IMR-90 (cell line): ENCODE results near the gene ZNF813. TPM values are rescaled to one million over a fixed set of nuclear protein-coding genes. Genes with fewer than 3 reads are reported as not detected.

Source experiments
- ATAC-seq: fragments of 200-7000 bp; cut with Tn5 transposase; 2 replicates; pipeline ENCODE4 v1.9.1; 2020; ENCODE audit warnings: low read depth, mild to moderate bottlenecking, moderate library complexity
- BruUV-seq: library from RNA; stranded (reverse); fragments of 400-500 nt; replicated peaks from 2 replicates; lab custom pipeline; 2021; lab: Mats Ljungman, UMichigan
- CTCF ChIA-PET: fragments of 300-600 bp; formaldehyde crosslinking; extraction: SDS; loops from one replicate; lab custom pipeline; 2021; ENCODE audit warnings: antibody characterized with exemption; lab: Yijun Ruan, JAX
- POLR2A ChIA-PET: fragments of 300-600 bp; sonication (Branson Sonifier 250); formaldehyde crosslinking; loops from one replicate; lab custom pipeline; 2022; ENCODE audit warnings: antibody characterized with exemption; ENCODE audit not compliant: unreplicated experiment; lab: Charles Lee
- DNase-seq: peaks from one replicate; pipeline ENCODE4 v3.0.0; 2013
- H2AFZ ChIP-seq: replicated peaks from 2 replicates; pipeline ENCODE3; 2013; ENCODE audit warnings: low read length, mild to moderate bottlenecking; ENCODE audit not compliant: poor library complexity
- H2AK5ac ChIP-seq: 2 replicates; pipeline ENCODE4 v1.6.1; 2013; ENCODE audit warnings: low read depth, low read length, inconsistent platforms
- H2AK9ac ChIP-seq: replicated peaks from 2 replicates; pipeline ENCODE3; 2013; ENCODE audit warnings: mild to moderate bottlenecking, low read depth, low read length, moderate library complexity; ENCODE audit not compliant: poor library complexity
- H2BK120ac ChIP-seq: 2 replicates; pipeline ENCODE4 v1.6.1; 2013; ENCODE audit warnings: low read depth, low read length, inconsistent platforms
- H2BK15ac ChIP-seq: 3 replicates; pipeline ENCODE4 v1.6.1; 2013; ENCODE audit warnings: low read depth, low read length, inconsistent platforms
- H2BK20ac ChIP-seq: 2 replicates; pipeline ENCODE4 v1.6.1; 2013; ENCODE audit warnings: low read depth, mild to moderate bottlenecking, inconsistent platforms, low read length, moderate library complexity
- H2BK5ac ChIP-seq: 2 replicates; pipeline ENCODE4 v1.6.1; 2013; ENCODE audit warnings: mild to moderate bottlenecking, low read depth, low read length, inconsistent platforms; ENCODE audit not compliant: poor library complexity, severe bottlenecking
- H3K14ac ChIP-seq: replicated peaks from 2 replicates; pipeline ENCODE4 v1.6.1; 2013; ENCODE audit warnings: low read depth, low read length, inconsistent platforms
- H3K18ac ChIP-seq: 2 replicates; pipeline ENCODE4 v1.6.1; 2013; ENCODE audit warnings: low read depth, low read length, control low read depth
- H3K23ac ChIP-seq: 2 replicates; pipeline ENCODE4 v1.6.1; 2013; ENCODE audit warnings: low read depth, low read length, inconsistent platforms
- H3K27ac ChIP-seq: 2 replicates; pipeline ENCODE4 v1.5.1; 2013; ENCODE audit warnings: mild to moderate bottlenecking, control low read depth, low read length; ENCODE audit not compliant: insufficient read depth
- H3K27me3 ChIP-seq: 2 replicates; pipeline ENCODE4 v1.6.1; 2013; ENCODE audit warnings: low read length; ENCODE audit not compliant: control insufficient read depth, insufficient read depth
- H3K36me3 ChIP-seq: 2 replicates; pipeline ENCODE4 v1.6.1; 2013; ENCODE audit warnings: low read length, mixed read lengths; ENCODE audit not compliant: control insufficient read depth, insufficient read depth
- H3K4ac ChIP-seq: 2 replicates; pipeline ENCODE4 v1.6.1; 2013; ENCODE audit warnings: low read depth, low read length, inconsistent platforms
- H3K4me1 ChIP-seq: 2 replicates; pipeline ENCODE4 v1.6.1; 2013; ENCODE audit warnings: low read length, mixed read lengths; ENCODE audit not compliant: control insufficient read depth, insufficient read depth
- H3K4me2 ChIP-seq: 2 replicates; pipeline ENCODE4 v1.6.1; 2013; ENCODE audit warnings: low read depth, mild to moderate bottlenecking, control low read depth, low read length, moderate library complexity
- H3K4me3 ChIP-seq: 2 replicates; pipeline ENCODE4 v1.5.1; 2013; ENCODE audit warnings: low read depth, mild to moderate bottlenecking, control low read depth, low read length, moderate library complexity; ENCODE audit not compliant: insufficient read depth
- H3K56ac ChIP-seq: 2 replicates; pipeline ENCODE4 v1.6.1; 2013; ENCODE audit warnings: low read length, inconsistent platforms; ENCODE audit not compliant: insufficient read depth; ENCODE audit errors: extremely low read depth
- H3K79me1 ChIP-seq, 2 experiments: 2 replicates each; pipeline ENCODE4 v1.6.1; 2013; ENCODE audit warnings: low read length in 2 of 2, inconsistent platforms in 1 of 2, low read depth in 1 of 2
- H3K9ac ChIP-seq: 2 replicates; pipeline ENCODE4 v1.6.1; 2013; ENCODE audit warnings: low read depth, low read length, control low read depth
- H3K9me1 ChIP-seq: 2 replicates; pipeline ENCODE4 v1.6.1; 2013; ENCODE audit warnings: low read length, inconsistent platforms; ENCODE audit not compliant: insufficient read depth
- H3K9me3 ChIP-seq: 2 replicates; pipeline ENCODE4 v1.6.1; 2013; ENCODE audit warnings: low read length; ENCODE audit not compliant: control insufficient read depth, insufficient read depth
- H4K20me1 ChIP-seq: 2 replicates; pipeline ENCODE4 v1.6.1; 2013; ENCODE audit warnings: low read length, inconsistent platforms; ENCODE audit not compliant: insufficient read depth
- H4K5ac ChIP-seq: 2 replicates; pipeline ENCODE4 v1.6.1; 2013; ENCODE audit warnings: mild to moderate bottlenecking, low read depth, low read length, control low read depth
- H4K8ac ChIP-seq, 2 experiments: 2 replicates each; pipeline ENCODE4 v1.6.1; 2013; ENCODE audit warnings: low read depth in 2 of 2, low read length in 2 of 2, control low read depth in 1 of 2, inconsistent platforms in 1 of 2
- H4K91ac ChIP-seq: 2 replicates; pipeline ENCODE4 v1.6.1; 2013; ENCODE audit warnings: low read depth, low read length, inconsistent platforms; ENCODE audit not compliant: insufficient read depth
- CEBPB ChIP-seq: IDR thresholded peaks from 2 replicates; pipeline ENCODE4 v1.6.1; 2012; ENCODE audit warnings: low read depth, low read length, improper control_type of control experiment
- CHD1 ChIP-seq: IDR thresholded peaks from 2 replicates; pipeline ENCODE4 v1.6.1; 2012; ENCODE audit warnings: low read depth, low read length, improper control_type of control experiment
- CTCF ChIP-seq: conservative IDR thresholded peaks from 2 replicates; pipeline ENCODE4 v1.5.1; 2012; ENCODE audit warnings: mild to moderate bottlenecking, low read depth, low read length, improper control_type of control experiment
- MAZ ChIP-seq: IDR thresholded peaks from 2 replicates; pipeline ENCODE4 v1.6.1; 2012; ENCODE audit warnings: low read depth, mild to moderate bottlenecking, low read length, improper control_type of control experiment, moderate library complexity, borderline replicate concordance
- MXI1 ChIP-seq: IDR thresholded peaks from 2 replicates; pipeline ENCODE4 v1.6.1; 2012; ENCODE audit warnings: low read depth, mild to moderate bottlenecking, low read length, moderate library complexity, borderline replicate concordance
- RAD21 ChIP-seq: IDR thresholded peaks from 2 replicates; pipeline ENCODE4 v1.6.1; 2012; ENCODE audit warnings: low read length, improper control_type of control experiment
- RFX5 ChIP-seq: IDR thresholded peaks from 2 replicates; pipeline ENCODE4 v1.8.0; 2012; ENCODE audit warnings: low read depth, mild to moderate bottlenecking, low read length, moderate library complexity
- SMC3 ChIP-seq: fragments of 150-350 bp; IDR thresholded peaks from 2 replicates; pipeline ENCODE4 v1.6.1; 2016; ENCODE audit warnings: low read depth, mild to moderate bottlenecking, antibody characterized with exemption, low read length, moderate library complexity
- WGBS, 2 experiments: methylation state at CpG; one replicate each; pipeline versions ENCODE4 v1.1.5 to v1.1.7; 2013; ENCODE audit warnings: missing lambda C conversion rate in 2 of 2; ENCODE audit not compliant: insufficient read length in 1 of 2; ENCODE audit errors: extremely low coverage in 2 of 2; 5-methylcytosine and 5-hydroxymethylcytosine counted together
- dilution Hi-C: fragments of 300-500 bp; cut with HindIII; formaldehyde crosslinking; loops from one replicate; pipeline ENCODE4 v1.14.3; 2018; ENCODE audit warnings: low sequenced_read_pairs; ENCODE audit not compliant: unreplicated experiment
- in situ Hi-C: fragments of 300-500 bp; cut with MboI; formaldehyde crosslinking; loops from 3 replicates; pipeline ENCODE4 v1.14.3; 2019; ENCODE audit warnings: low sequenced_read_pairs, inconsistent platforms, mixed read lengths
- intact Hi-C: fragments of 100-400 bp; cut with micrococcal nuclease; formaldehyde crosslinking; loops from 2 replicates; pipeline ENCODE4 v1.10.0; 2022
- polyA plus RNA-seq, 3 experiments: library from polyadenylated mRNA; depleted of rRNA; stranded (reverse); fragments of >200 nt; gene quantifications; 2 replicates each; pipeline ENCODE4 v1.2.3, GENCODE V29; 2012; ENCODE audit warnings: low replicate concordance in 1 of 3
- total RNA-seq: library from RNA; depleted of rRNA; stranded (reverse); fragments of >200 nt; gene quantifications from 2 replicates; pipeline ENCODE4 v1.2.3, GENCODE V29; 2012

The ZNF813 gene
- total and polyA plus RNA-seq, 2 of the 4 experiments (the other 2 are of a cell fraction) = 0.82 to 3.4 TPM

GRCh38 chr19:53424968-53425597 lies 42.5 kb upstream of the ZNF813 start:
- Histone ChIP-seq H2BK20ac (no peak overlapping the region), H3K9me1 (no peaks in the 10 kb centered on the region), H4K8ac (no peak overlapping the region), H4K5ac (no peak overlapping the region), H3K18ac (no peak overlapping the region), H2AK9ac (no peak overlapping the region), H3K36me3 (no peaks in the 10 kb centered on the region), H2AFZ (peak overlapping the region; percentile 34), H2BK5ac (no peak overlapping the region), H3K27ac (no peak overlapping the region), H3K23ac (no peak overlapping the region), H3K9ac (no peak overlapping the region), H2BK15ac (no peak overlapping the region), H3K4ac (no peak overlapping the region), H4K91ac (no peak overlapping the region), H3K4me3 (no peak overlapping the region), H4K20me1 (no peaks in the 10 kb centered on the region), H3K79me1 (no peaks in the 10 kb centered on the region), H3K4me1 (no peaks in the 10 kb centered on the region), H3K14ac (no peak overlapping the region), H2BK120ac (no peak overlapping the region), H3K4me2 (no peak overlapping the region), H3K9me3 (no peaks in the 10 kb centered on the region), H3K27me3 (no peaks in the 10 kb centered on the region), H3K56ac (no peak overlapping the region), H2AK5ac (no peak overlapping the region)
- TF ChIP-seq RAD21 (peak; percentile 71), CTCF (peak; percentile 78), SMC3 (peak; percentile 64), MAZ (peak; percentile 19; the same call in 1 of the 2 replicates), CEBPB (no peak), RFX5 (no peak), MXI1 (no peak), CHD1 (no peak)
- ChIA-PET POLR2A (no interaction called here), CTCF (interaction anchor here (0.6 to 1.5 kb wide), 10 partner anchors 9 to 1526 kb away, joined by 3 to 6 read pairs (median 4); no protein-coding TSS in a partner anchor)
- WGBS, 2 experiments = no CpG with 5 or more reads among the region's 9 CpGs
- dilution Hi-C loops (no loop called here), intact Hi-C loops (loop anchor here (1.0 to 10.0 kb wide), 3 partner anchors 87 to 321 kb away; partner anchors contain the start of gene ZNF665), in situ Hi-C loops (no loop called here)
- DNase-seq = peak; percentile 65
- no TSS peak for BruUV-seq
- ATAC-seq = peak; percentile 94
